HG03457 (cell line): ENCODE results near the gene DLX1.
"Not testable (repeated sequence)": the region's sequence is repeated elsewhere in the genome, so short reads cannot be mapped to it uniquely, and the experiment has no call there.

Experiments
- ATAC-seq: cut with Tn5 transposase; IDR thresholded peaks from one replicate; pipeline ENCODE4 v1.9.1; 2021; ENCODE audit warnings: moderate number of reproducible peaks; ENCODE audit not compliant: unreplicated experiment

The DLX1 gene

DNA sequence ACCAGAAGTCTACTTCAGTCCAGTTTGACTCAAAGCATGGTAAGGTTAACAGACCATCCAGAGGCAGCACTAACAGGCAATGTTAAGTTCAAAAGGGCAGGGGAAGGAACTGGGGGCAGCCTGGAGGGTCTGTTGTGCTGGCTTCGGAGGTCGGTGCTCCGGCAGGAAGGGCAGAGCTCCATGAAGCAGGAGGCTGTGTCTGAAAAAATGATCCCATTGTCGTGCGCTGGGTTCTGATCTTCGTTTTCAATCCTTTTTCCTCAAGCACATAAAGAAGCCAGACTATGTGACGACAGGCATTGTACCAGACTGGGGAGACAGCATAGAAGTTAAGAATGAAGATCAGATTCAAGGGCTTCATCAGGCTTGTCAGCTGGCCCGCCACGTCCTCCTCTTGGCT lies 21.9 kb upstream of the DLX1 start:
- ATAC-seq: no peak

DNA sequence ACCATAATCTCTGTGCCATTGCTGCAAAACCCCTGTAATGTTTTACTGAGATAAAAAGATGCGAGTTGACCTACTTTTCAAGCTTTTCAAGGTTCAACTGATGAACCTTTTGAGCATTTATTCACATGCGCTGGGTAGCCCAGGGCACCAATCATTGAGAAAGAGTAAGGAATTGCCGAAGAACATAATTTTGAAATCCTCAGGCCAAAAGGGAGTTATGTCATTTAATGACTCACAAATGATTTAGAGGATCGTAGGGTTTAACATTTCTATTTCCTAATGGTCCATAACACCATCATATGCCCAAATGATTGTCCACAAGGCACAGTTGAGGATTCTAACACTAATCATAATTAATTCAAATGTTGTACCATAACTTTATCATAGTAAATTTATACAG lies 20.2 kb upstream of the DLX1 start:
- ATAC-seq: no peak

DNA sequence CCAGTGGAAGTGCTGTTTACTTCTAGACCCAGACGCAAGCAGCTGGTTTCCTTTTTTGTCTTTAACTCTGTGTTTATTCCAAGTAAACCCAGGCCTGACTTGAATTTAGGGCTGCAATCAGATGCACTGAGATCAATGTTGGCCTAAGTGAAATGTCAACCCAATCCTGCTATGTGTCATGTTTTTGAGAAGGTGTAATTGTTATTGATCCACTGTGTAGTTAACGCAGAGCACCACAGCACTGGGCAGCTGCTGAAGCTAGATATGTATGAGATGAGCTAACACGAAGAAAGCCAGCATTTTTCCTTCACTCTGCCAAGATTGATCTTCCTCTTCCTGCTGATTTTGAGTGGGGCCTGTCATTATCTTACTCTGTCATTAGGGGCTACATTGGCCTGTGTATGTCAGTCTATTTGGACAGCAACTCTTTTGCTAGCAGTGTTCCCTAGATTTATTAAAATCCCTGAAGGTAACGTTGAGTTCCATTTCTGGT lies 18.9 kb upstream of the DLX1 start:
- no peak for ATAC-seq

DNA sequence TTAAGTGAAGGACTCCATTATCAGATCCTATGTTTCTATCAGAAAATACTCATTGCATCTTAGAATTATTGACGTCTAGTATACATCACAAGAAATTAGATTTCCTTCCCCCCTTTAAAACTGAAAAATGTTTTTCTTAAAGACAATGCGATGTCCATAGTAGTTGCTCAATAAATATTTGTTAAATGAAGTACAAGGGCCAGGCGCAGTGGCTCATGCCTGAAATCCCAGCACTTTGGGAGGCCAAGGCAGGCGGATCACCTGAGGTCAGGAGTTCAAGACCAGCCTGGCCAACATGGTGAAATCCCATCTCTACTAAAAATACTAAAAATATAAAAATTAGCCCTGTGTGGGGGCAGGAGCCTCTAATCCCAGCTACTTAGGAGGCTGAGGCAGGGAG lies 17.4 kb upstream of the DLX1 start:
- ATAC-seq: not testable (repeated sequence)

DNA sequence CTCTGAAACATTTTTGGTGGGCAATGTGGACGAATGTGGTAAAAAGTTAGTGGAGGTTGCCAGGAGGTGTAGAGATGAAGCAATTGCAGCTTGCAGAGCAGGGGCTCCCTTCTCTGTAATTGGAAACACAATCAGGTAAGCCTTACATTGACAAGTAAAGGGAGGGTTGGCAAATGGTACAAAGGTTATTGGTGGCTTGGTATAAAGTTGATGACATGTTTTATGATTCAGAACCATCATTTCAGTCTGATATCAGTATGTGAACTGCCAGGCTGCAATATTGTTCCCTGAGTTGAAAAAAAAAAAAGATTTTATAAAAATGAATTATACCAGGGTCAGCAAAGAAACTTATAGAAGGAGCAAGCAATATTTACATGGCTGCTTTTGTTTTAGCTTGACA lies 14.4 kb upstream of the DLX1 start:
- no peak for ATAC-seq

DNA sequence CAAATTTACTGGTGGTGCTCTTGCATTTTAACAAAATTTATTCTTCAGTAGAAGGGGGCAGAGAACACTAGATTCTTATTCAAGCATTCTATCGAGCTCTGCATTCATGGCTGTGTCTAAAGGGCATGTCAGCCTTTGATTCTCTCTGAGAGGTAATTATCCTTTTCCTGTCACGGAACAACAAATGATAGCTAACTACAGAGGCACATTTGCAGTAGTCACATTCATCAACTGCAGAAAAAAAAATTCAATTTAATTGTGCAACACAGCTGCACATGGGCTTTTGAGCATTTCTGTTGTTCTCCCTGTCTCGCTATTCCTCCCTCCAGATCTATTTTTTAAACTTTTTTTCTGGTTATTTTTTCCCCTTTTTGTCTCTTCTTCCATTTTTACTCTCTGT lies 13.0 kb upstream of the DLX1 start:
- ATAC-seq: no peak

DNA sequence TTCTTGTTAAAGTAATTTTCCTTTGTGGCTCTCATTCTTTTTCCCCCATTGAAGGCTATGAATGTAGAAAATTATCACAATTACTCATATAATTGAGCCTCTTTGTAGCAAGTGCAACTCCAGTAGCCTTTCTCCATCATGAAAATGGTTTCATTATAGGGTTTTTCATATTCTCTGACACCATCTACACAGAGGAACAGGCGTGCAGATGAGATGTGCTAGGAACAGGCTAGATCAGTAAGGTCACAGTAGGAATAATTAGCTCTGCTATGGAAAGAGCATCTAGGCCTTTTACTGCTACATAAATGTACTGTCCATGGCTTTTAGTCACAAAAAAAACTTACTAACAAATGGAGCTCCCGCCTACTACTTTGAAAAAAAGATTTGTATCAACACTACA lies 12.6 kb upstream of the DLX1 start:
- ATAC-seq: no peak

DNA sequence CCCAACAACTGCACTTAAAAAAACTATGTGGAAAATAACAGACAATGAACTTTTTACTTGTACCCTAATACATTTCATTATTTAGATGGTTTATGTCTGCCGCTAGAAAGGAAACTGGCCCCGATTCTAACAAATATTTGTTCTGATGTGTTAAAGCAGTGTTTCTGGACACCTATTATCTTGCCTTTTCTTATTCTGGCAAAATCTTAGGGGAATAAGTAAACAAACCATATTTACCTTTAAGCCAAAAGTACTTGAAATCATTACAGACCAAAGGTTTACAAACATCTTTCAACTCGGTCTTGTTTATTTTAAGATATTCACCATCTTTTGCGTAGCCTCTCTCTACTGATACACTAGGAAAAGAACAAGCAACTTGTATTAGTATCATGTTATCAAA lies 11.8 kb upstream of the DLX1 start:
- ATAC-seq: no peak

DNA sequence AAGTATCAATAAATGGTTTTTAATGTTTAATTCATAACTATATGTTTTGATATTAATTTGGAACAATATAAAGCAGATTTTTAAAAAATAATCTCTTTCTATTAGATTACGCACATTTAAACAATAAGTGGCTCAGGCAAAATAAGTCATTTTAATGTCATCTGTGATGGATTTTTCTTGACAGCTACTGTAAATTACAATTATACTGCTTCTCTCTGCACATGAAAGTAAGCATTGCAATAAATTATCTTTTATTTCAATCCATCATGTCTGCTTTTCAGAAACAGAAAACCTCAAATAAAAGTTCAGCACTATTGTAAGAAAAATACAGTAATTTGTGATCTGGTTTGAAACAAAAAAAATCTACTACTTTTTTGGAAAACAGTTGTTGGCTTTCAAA lies 11.1 kb upstream of the DLX1 start:
- no peak for ATAC-seq

DNA sequence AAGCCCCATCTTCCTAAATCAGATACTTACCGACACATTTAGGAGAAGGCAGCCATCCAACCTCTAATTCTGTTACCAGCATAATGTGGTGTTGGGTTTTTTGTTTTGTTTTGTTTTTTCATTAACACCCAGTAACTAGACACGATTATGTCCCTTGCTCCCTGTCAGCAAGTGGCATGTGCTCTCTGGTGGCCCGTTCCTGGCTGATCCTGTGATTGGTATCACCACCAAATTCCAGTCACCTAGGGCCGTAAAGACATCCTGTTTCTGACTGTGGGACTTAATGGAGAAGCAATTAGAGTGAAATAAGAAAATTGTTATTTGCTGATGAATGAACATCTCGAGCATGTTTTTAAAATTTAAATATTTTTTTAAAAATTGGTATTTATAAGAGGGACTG lies 5.9 kb upstream of the DLX1 start:
- ATAC-seq: no peak

DNA sequence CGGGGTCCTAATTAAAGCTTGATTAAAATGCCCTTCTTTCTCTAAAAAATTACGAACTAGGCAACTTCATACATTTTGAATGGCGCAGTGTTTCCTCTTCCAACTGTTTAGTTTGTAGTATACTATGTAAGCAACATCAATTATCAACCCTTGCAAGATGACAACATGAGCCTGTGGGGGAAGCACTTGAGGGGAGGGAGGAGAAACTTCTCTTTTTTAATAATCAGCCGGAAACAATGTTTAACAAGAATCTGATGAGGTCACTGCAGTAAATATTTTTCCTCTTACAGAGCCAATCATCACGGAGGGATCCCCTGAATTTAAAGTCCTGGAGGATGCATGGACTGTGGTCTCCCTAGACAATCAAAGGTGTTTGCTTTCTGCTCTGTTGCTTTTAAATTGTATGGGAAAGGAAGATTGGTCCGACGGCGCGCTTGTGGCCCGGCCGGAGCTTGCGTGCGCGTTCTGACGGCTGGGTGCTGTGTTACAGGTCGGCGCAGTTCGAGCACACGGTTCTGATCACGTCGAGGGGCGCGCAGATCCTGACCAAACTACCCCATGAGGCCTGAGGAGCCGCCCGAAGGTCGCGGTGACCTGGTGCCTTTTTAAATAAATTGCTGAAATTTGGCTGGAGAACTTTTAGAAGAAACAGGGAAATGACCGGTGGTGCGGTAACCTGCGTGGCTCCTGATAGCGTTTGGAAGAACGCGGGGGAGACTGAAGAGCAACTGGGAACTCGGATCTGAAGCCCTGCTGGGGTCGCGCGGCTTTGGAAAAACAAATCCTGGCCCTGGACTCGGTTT lies 5.3 kb upstream of the DLX1 start:
- ATAC-seq: no peak

DNA sequence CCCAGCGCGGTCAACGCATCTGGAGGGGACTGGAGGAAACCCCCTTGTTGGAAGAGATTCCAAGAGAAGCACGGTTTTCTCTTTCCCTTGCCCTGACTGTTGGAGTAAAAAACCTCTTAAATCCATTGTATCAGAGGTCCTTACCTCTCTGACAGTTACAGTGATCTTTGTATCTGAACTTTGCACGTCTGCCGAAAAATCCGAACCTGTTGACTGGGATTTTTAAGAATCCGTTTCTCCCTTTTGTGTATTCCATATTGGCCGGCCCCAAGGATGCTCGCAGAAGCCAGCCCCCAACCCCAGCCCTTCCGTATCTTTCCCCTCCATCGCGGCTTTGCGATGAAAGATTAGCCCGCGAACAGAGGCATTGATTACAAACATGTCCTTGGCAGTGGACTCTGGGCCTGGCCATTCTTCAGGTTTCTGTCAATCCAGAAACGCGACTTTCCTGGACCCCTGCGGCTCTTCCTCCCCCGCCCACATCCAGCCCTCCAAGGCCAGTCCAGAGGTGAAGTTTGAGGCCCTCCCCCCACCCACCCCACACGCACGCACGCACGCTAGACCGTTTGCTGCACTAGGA lies 4.6 kb upstream of the DLX1 start:
- no peak for ATAC-seq

DNA sequence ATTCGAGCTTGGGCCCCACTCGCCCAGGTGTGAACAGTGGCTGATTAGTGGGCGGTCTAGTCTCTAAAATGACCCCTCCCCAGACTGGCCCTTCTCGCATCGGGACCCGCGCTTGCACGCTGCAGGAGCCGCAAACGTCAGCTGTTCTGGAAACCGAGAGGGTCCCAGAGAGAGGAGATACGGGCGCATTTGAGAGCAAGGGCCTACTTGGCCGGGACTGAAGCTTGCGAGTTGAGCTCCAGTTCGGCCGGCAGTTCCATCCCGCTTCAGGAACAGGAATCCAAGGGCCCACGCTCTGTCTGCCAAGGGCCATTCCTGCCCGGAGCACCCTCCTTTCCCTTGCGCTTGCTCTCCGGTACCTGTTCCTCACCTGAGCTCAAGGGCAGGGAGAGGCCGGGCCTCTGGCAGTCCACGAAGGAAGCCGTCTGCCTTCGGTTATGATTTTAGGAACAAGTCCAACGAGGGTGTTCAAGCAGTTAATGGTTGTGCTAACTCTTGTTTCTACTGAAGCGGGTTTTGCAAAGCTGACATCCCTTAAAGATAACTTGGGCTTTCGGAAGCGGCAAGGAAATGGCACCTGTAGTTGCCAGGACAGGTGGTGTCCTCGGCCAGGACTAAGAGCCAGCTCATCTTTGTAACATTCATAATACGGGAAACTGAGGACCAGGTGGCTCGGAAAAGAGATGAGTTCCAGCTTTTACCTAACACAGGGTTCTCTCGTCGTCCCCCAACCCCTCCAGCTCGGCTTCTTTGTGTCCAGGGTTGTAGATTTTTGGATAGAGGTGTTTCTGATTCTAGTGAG lies 3.9 kb upstream of the DLX1 start:
- ATAC-seq: no peak

DNA sequence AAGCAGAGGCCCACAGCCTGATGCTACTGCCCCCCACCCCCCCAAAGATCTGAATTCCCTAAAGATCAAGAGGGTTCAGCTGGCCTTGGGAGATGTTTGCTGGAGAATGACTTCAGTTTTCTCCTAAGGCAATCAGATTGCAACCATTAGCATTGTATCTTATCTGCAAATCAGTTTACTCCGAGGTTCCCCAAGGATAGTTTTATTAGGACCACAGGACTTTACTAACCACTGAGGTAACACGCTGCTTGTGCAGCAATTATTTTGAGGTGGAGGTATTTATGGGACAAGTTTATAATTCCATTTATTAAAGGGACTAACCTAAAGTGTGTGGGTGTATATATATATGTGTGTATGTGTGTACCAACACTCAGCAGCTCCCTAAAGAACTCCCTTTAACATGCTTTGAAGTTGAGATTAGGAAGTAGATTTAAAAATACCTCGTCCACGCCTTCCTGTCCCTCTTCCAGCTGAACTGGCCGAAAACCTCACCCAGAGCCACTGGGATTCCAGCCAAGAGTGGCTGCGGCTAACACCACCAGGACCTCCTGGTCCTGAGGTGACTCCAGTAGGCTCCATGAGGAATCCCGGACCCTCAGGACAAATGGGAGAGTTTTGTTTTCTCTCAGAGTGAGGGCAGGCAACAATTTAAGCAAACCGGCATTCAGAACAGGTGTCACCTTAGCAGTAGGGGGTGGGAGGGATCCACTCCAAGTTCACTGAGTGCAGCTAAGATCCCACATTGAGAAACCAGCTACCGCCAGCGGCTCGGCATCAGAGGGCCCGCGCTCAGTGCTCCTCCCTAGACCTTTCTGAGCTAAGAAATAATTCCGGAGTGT lies 3.0 kb upstream of the DLX1 start:
- no peak for ATAC-seq

DNA sequence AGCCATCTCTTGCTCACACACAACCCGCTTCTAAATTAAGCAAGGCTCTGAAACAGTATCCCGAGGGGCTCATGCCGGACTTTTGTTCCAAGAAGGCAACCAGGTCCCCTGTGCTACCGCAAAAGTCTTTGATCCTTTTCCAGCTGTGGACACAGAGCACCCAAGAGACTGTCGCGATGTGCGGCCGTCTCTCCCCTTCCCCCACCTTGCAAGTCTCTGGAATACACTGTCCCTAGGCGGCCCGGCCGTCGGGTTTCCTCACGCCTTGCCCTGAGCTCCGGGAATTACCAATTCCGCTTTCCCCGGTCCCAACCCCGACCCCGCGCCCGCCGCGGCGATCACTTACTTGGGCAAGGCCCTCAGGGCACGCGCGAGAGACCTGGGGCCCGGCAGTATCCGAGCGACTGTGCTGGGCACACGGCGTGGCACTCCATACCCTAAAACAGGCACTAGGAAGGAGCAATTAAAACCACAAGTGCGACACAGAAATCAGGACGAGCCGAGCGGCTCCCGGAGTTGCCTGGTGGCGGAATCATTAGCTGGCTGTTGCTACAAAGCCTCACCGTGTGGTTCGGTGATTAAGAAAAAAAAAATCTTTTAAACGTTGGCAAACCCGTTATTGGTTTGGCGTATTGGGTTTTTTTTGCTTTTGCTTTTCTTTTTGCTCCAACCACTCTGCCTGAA lies 2.2 kb upstream of the DLX1 start:
- ATAC-seq: no peak

DNA sequence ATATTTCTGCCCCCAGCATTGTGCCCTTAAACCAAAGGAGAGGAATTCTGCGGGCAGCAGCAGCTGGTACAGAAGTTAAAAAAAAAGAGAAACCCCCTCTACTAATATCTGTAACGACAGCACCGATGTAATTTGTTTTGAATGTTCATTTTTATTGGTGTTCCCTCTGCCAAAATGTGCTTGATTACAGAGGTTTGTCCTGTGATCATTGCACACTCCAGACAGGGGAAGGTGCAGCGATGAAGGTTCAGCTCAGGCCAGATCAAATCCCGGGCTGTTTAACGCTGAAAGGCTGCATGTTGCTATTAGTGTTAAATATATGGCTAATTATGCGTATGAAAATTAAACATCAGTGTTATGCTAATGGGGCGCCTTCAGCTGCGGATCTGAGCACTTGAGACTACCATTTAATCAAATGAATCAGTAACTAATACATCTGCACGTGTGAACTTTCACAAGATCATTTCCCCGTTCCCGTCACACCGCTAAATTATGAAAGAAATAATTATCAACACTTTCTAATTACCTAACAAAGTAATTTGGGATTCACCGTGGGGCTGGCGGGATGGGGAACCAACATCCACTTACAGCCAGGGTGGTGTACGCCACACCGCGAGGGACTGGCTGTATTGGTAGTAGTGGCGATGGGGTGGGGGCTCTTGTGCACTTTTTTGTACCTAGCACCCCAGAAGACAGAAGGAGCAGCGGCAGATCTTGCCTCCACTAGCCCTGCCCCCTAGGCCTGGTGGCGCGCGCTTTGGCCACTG lies 1.5 kb upstream of the DLX1 start:
- ATAC-seq: no peak

DNA sequence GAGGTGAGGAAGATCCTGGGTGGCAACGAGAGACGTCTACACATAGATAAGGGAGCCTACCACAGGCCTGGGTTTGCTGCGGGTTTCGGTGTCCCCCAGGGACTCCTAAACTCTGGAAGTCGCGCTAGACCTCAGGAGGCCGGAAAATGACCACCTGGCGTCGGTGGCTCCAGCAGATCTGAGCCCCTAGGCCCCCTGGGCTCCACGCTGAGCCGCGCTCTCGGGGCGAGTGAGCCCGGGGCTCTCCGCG lies 987 bp upstream of the DLX1 start:
- ATAC-seq: no peak

DNA sequence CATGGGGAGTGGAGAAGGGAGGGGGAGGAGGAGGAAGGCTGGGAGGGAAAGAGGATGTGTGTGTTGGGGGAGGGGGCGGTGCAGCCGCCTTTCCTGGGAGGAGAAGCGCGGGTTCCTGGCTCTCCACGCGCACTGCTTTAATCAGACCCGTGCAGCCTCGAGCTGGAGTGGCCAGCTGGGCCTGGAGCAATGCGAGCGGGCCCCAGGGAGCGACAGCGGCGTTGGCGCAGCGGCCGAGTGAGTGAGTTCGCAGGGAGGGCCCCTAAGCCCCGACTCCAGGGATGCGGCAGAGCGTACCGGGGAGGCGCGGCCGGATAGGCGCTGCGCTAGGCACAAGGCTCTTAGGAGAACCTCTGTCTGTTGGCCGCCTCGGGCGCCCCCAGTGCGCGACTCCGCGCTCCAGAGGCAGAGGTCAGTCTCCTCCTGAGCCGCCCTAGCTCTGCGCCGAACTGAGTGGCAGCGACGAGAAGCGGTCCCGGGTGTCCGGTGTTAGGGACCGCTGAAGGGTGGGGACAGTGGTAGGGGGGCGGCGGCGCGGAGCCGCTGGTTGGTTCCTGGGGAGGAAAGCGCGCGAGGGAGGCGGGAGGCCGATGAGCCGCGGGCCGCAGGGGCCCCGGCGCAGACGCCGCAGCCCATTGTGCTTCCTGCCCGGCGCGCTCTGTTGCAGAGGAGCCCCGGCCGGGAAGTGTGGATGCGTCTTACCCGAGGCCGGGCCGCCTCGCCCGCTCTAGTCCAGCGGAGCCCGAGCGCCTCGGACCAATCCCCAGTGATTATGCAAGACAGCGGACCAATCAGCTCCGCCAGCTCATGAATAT lies 455 bp upstream of the DLX1 start:
- peak; percentile 62 for ATAC-seq
